Neuronal stem cell (in vitro differentiated cells): Measurements from ENCODE around the gene EPB41.
A peak's percentile ranks its signal among the peaks of the same experiment; 100 is the strongest.
"Not testable (repeated sequence)": the region's sequence is repeated elsewhere in the genome, so short reads cannot be mapped to it uniquely, and the experiment has no call there.

Experiments used
- DNase-seq: peaks from one replicate; pipeline ENCODE4 v3.0.0-alpha.2; 2013; ENCODE audit warnings: low spot score
- H2AFZ ChIP-seq: one replicate; pipeline ENCODE4 v1.6.1; 2013; ENCODE audit warnings: mild to moderate bottlenecking, low read length, inconsistent platforms
- H2AK5ac ChIP-seq: 2 replicates; pipeline ENCODE4 v1.6.1; 2013; ENCODE audit warnings: low read depth, mild to moderate bottlenecking, inconsistent platforms, low read length, moderate library complexity, mixed read lengths
- H2BK120ac ChIP-seq: 2 replicates; pipeline ENCODE4 v1.6.1; 2013; ENCODE audit warnings: low read depth, mild to moderate bottlenecking, inconsistent platforms, low read length, moderate library complexity, mixed read lengths
- H2BK12ac ChIP-seq: one replicate; pipeline ENCODE4 v1.6.1; 2013; ENCODE audit warnings: low read length, inconsistent platforms
- H2BK15ac ChIP-seq: 2 replicates; pipeline ENCODE4 v1.6.1; 2013; ENCODE audit warnings: mild to moderate bottlenecking, low read length, inconsistent platforms, mixed read lengths
- H2BK5ac ChIP-seq: one replicate; pipeline ENCODE4 v1.6.1; 2013; ENCODE audit warnings: inconsistent platforms, mild to moderate bottlenecking, low read length, moderate library complexity
- H3K14ac ChIP-seq: one replicate; pipeline ENCODE4 v1.6.1; 2013; ENCODE audit warnings: low read length, inconsistent platforms
- H3K18ac ChIP-seq: 2 replicates; pipeline ENCODE4 v1.6.1; 2013; ENCODE audit warnings: low read length, inconsistent platforms
- H3K23ac ChIP-seq: 2 replicates; pipeline ENCODE4 v1.6.1; 2013; ENCODE audit warnings: low read depth, mild to moderate bottlenecking, mixed read lengths, low read length, inconsistent platforms; ENCODE audit not compliant: poor library complexity
- H3K27ac ChIP-seq: replicated peaks from 3 replicates; pipeline ENCODE4 v1.5.1; 2013; ENCODE audit warnings: low read length, inconsistent platforms
- H3K27me3 ChIP-seq, 3 experiments: 2 replicates each; pipeline ENCODE4 v1.6.1; 2013; ENCODE audit warnings: low read length in 3 of 3, mild to moderate bottlenecking in 2 of 3, inconsistent platforms in 1 of 3, low read depth in 1 of 3, mixed read lengths in 1 of 3, moderate library complexity in 1 of 3; ENCODE audit not compliant: control insufficient read depth in 3 of 3, insufficient read depth in 3 of 3
- H3K36me3 ChIP-seq, 2 donors: replicated peaks in 1 of 2; 2 replicates each; pipeline ENCODE4 v1.6.1; 2013; ENCODE audit warnings: low read length in 2 of 2; ENCODE audit not compliant: control insufficient read depth in 2 of 2, insufficient read depth in 2 of 2
- H3K4ac ChIP-seq: 2 replicates; pipeline ENCODE4 v1.6.1; 2013; ENCODE audit warnings: inconsistent platforms, mild to moderate bottlenecking, low read length, moderate library complexity
- H3K4me1 ChIP-seq, 2 donors: 1 replicate in 1 of 2; 2 replicates in 1 of 2; pipeline ENCODE4 v1.6.1; 2013; ENCODE audit warnings: low read length in 2 of 2, low read depth in 1 of 2; ENCODE audit not compliant: control insufficient read depth in 2 of 2, insufficient read depth in 1 of 2
- H3K4me2 ChIP-seq: one replicate; pipeline ENCODE4 v1.6.1; 2013; ENCODE audit warnings: mild to moderate bottlenecking, low read length, inconsistent platforms; ENCODE audit not compliant: insufficient read depth, poor library complexity, severe bottlenecking
- H3K4me3 ChIP-seq, 2 donors: 2 replicates each; pipeline ENCODE4 v1.5.1; 2013; ENCODE audit warnings: low read length in 2 of 2, mild to moderate bottlenecking in 2 of 2, inconsistent platforms in 1 of 2, moderate library complexity in 1 of 2
- H3K79me1 ChIP-seq: one replicate; pipeline ENCODE4 v1.6.1; 2013; ENCODE audit warnings: low read depth, mild to moderate bottlenecking, inconsistent platforms, low read length, moderate library complexity
- H3K9ac ChIP-seq: one replicate; pipeline ENCODE4 v1.6.1; 2013; ENCODE audit warnings: mild to moderate bottlenecking, low read depth, low read length, inconsistent platforms; ENCODE audit not compliant: poor library complexity
- H3K9me3 ChIP-seq, 2 donors: replicated peaks in 1 of 2; 2 replicates each; pipeline versions ENCODE3 to v1.6.1; 2013; ENCODE audit warnings: low read length in 2 of 2, mild to moderate bottlenecking in 2 of 2, inconsistent platforms in 1 of 2, low read depth in 1 of 2, mixed read lengths in 1 of 2, moderate library complexity in 1 of 2; ENCODE audit not compliant: control insufficient read depth in 2 of 2, insufficient read depth in 1 of 2
- H4K8ac ChIP-seq: one replicate; pipeline ENCODE4 v1.6.1; 2013; ENCODE audit warnings: low read depth, mild to moderate bottlenecking, inconsistent platforms, low read length, moderate library complexity
- H4K91ac ChIP-seq: one replicate; pipeline ENCODE4 v1.6.1; 2013; ENCODE audit warnings: low read length, low read depth, mild to moderate bottlenecking, inconsistent platforms; ENCODE audit not compliant: poor library complexity
- WGBS, 2 donors: extraction: QIAGEN DNeasy Blood & Tissue Kit; methylation state at CpG; one replicate each; pipeline ENCODE4 v1.1.7; 2013; ENCODE audit warnings: missing lambda C conversion rate in 2 of 2, mixed read lengths in 1 of 2; ENCODE audit not compliant: insufficient read length in 2 of 2, insufficient replicate concordance in 1 of 2; ENCODE audit errors: extremely low coverage in 2 of 2; 5-methylcytosine and 5-hydroxymethylcytosine counted together

EPB41 gene

DNA sequence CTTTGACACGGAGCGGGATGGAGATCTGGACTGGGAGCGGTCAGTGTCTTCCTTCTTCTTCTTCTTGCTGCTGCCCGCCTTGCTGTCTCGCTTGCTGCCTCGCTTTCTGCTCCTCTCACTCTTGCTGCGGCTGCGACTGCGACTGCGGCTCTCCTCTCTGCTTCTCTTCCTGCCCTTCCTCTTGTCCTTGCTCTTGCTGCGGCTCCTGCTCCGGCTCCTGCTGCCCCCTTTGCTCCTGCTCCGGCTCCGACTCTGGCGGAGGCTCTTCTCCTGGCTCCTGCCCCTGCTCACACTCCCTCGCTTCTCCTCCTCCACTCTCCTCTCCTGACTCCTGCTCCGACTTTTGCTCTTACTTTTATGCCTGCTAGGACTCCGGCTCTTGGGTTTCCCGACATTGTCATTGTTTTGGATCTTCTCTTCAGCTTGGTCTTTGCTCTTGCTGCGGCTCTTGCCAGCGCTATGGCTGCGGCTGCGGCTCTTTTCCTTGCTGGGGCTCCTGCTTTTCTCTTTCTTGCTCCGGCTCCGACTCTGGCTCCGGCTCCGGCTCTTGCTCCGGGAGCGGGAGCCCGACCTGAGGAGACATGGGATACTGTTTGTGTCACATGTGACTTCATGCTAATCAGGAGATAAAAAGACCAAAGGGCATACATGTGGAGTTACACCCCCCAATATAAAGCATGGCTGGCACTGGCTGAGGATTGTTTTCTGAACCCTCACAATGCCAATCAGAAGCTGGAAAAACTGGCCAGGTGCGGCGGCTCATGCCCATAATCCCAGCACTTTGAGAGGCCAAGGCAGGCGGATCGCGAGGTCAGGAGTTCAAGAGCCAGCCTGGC, 234.5 kb downstream of the EPB41 start:
- Histone ChIP-seq H3K4ac (no peak overlapping the region), H2AK5ac (no peak overlapping the region), H3K4me3 (no peak overlapping the region), H2BK15ac (no peak overlapping the region), H2AFZ (no peak overlapping the region), H3K18ac (no peak overlapping the region), H2BK5ac (no peak overlapping the region), H3K14ac (no peak overlapping the region), H3K23ac (peak overlapping the region; percentile 6), H2BK120ac (no peak overlapping the region), H3K4me1 (no peaks in the 10 kb centered on the region), H3K27me3 (no peaks in the 10 kb centered on the region), H4K91ac (no peak overlapping the region), H4K8ac (no peak overlapping the region), H2BK12ac (no peak overlapping the region), H3K27ac (no peak overlapping the region), H3K4me2 (no peak overlapping the region), H3K9me3 (no peaks in the 10 kb centered on the region), H3K9ac (no peak overlapping the region), H3K36me3 (peaks cover 61 to 92% of the 10 kb centered on the region in 2 donors), H3K79me1 (no peaks in the 10 kb centered on the region)
- DNase-seq = no peak
- WGBS, 2 donors = no CpG with 5 or more reads among the region's 35 CpGs

DNA sequence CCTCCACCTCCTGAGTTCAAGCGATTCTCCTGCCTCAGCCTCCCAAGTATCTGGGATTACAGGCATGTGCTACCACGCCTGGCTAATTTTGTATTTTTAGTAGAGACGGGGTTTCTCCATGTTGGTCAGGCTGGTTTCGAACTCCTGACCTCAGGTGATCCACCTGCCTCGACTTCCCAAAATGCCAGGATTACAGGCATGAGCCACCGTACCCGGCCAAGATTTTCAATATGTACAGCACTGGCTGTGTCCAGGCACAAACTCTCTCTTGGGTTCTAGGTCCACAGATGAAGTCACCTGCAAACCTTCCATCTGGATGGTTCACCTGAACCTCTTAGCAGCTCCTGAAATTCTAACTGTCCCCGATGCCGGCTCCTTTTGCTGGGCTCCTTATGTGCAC, 236.0 kb downstream of the EPB41 start:
- no CpG with 5 or more reads among the region's 9 CpGs for WGBS, 2 donors
- H3K4me1 ChIP-seq, H3K27me3 ChIP-seq, H3K23ac ChIP-seq, H3K27ac ChIP-seq, H3K18ac ChIP-seq, H4K8ac ChIP-seq, H3K4me2 ChIP-seq, H2BK120ac ChIP-seq, H3K9me3 ChIP-seq, H3K4me3 ChIP-seq, DNase-seq, H2BK15ac ChIP-seq, H2AK5ac ChIP-seq, H2BK12ac ChIP-seq, H3K79me1 ChIP-seq, H3K4ac ChIP-seq, H2AFZ ChIP-seq, H3K14ac ChIP-seq, H2BK5ac ChIP-seq, H3K9ac ChIP-seq, H4K91ac ChIP-seq: not testable (repeated sequence)
- peaks cover 66 to 99% of the 10 kb centered on the region in 2 donors for H3K36me3 ChIP-seq

GRCh38 chr1:29152046-29152805, 237.9 kb downstream of the EPB41 start:
- Histone ChIP-seq H3K23ac (no peak overlapping the region), H2BK5ac (no peak overlapping the region), H3K36me3 (peaks cover 54 to 99% of the 10 kb centered on the region in 2 donors), H4K91ac (no peak overlapping the region), H3K4ac (no peak overlapping the region), H3K27ac (no peak overlapping the region), H2AFZ (no peak overlapping the region), H3K9me3 (no peaks in the 10 kb centered on the region), H4K8ac (no peak overlapping the region), H3K18ac (no peak overlapping the region), H3K4me3 (no peak overlapping the region), H3K9ac (no peak overlapping the region), H2BK15ac (no peak overlapping the region), H2AK5ac (no peak overlapping the region), H3K27me3 (no peaks in the 10 kb centered on the region), H3K79me1 (peaks cover 2% of the 10 kb centered on the region), H3K14ac (no peak overlapping the region), H2BK120ac (no peak overlapping the region), H3K4me2 (no peak overlapping the region), H2BK12ac (no peak overlapping the region), H3K4me1 (no peaks in the 10 kb centered on the region)
- WGBS, 2 donors = no CpG with 5 or more reads among the region's 8 CpGs
- DNase-seq = no peak

DNA sequence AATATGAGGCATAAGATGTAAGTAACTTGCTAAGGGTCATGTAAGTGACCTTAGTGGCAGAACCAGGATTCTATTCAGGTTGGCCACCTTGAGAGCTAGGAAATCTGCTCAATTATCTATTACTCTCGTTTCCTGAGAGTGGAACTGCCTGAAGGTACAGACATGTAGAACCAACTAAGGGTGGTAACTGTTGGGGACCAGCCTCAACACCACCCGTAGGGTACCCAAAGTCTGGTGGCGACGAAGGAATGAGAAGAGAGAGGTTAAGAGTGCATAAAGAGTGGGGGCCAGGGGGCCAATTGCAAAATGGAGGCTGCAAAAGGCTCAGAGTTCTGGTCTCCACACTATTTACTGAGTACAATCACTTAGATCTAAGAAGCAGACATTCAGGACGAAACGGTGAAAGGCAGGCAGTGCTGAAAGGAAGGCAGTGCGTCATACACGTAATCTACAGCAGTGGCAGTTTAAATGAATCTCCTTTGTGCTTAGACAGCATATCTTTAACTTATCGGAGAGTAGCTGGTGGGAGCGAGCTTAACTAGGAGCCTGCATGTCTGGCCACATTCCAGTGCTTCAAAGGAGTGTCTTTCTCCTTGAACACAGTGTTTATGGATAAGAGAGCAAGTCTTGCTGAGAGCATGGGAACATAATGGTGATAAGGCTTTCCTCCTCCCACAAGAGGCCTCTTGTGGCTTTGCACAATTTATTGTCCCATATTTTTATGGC, 242.3 kb downstream of the EPB41 start:
- no CpG with 5 or more reads among the region's 10 CpGs for WGBS, 2 donors
- Histone ChIP-seq H2AK5ac (no peak overlapping the region), H2BK12ac (no peak overlapping the region), H2AFZ (no peak overlapping the region), H3K27ac (no peak overlapping the region), H4K8ac (no peak overlapping the region), H3K18ac (no peak overlapping the region), H3K9me3 (no peaks in the 10 kb centered on the region), H2BK5ac (no peak overlapping the region), H3K4me2 (no peak overlapping the region), H2BK120ac (no peak overlapping the region), H4K91ac (no peak overlapping the region), H3K36me3 (peaks cover 36 to 98% of the 10 kb centered on the region in 2 donors), H3K23ac (no peak overlapping the region), H3K4ac (no peak overlapping the region), H3K27me3 (no peaks in the 10 kb centered on the region), H3K14ac (no peak overlapping the region), H2BK15ac (no peak overlapping the region), H3K9ac (no peak overlapping the region), H3K4me1 (no peaks in the 10 kb centered on the region), H3K4me3 (no peak overlapping the region), H3K79me1 (peaks cover 2% of the 10 kb centered on the region)
- no peak for DNase-seq
